Measurements from ENCODE around the gene RASA2.

DNA sequence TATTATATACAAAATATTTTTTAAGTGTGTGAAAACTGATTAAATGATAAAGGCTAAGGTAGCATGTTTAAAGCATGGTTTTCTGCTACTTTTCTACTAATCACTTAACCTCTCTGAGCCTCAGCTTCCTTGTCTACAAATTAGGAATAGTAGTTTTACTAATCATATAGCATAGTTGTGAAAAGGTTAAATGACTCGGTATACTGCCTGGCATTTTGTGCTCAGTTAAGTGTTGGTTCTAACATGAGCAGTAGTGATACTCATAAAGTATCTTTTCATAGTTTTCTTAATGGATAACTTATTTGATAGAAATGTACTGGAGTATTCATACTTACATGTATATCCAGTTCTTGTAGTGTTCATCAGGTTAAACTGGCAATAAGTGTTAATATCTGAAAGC is 13.6 kb downstream of the RASA2 start:
- no peak for TF ChIP-seq NR2F6 (CRISPR knock-in tag; IDR thresholded peaks at IDR 0.05)
- TF ChIP-seq TBL1XR1 (IDR thresholded peaks at IDR 0.05; ENCODE audit: low read length in 2 of 2), result no peak
- no peak for TF ChIP-seq EZH2 (IDR thresholded peaks at IDR 0.05; ENCODE audit: borderline replicate concordance, low read depth, low read length)
- TF ChIP-seq NFYB (IDR thresholded peaks at IDR 0.05; ENCODE audit: extremely low read depth, insufficient read length), result no peak
- TF ChIP-seq, protein P1, sequence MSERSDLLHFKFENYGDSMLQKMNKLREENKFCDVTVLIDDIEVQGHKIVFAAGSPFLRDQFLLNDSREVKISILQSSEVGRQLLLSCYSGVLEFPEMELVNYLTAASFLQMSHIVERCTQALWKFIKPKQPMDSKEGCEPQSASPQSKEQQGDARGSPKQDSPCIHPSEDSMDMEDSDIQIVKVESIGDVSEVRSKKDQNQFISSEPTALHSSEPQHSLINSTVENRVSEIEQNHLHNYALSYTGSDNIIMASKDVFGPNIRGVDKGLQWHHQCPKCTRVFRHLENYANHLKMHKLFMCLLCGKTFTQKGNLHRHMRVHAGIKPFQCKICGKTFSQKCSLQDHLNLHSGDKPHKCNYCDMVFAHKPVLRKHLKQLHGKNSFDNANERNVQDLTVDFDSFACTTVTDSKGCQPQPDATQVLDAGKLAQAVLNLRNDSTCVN (CRISPR knock-in tag; IDR thresholded peaks at IDR 0.05), result no peak
- no peak for TF ChIP-seq TRIM24 (IDR thresholded peaks at IDR 0.05)
- TF ChIP-seq, protein P2, sequence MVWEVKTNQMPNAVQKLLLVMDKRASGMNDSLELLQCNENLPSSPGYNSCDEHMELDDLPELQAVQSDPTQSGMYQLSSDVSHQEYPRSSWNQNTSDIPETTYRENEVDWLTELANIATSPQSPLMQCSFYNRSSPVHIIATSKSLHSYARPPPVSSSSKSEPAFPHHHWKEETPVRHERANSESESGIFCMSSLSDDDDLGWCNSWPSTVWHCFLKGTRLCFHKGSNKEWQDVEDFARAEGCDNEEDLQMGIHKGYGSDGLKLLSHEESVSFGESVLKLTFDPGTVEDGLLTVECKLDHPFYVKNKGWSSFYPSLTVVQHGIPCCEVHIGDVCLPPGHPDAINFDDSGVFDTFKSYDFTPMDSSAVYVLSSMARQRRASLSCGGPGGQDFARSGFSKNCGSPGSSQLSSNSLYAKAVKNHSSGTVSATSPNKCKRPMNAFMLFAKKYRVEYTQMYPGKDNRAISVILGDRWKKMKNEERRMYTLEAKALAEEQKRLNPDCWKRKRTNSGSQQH (CRISPR knock-in tag; IDR thresholded peaks at IDR 0.05), result no peak
- no peak for TF ChIP-seq SMAD4 (CRISPR knock-in tag; conservative IDR thresholded peaks at IDR 0.05)
- no peak for TF ChIP-seq CREB1 (IDR thresholded peaks at IDR 0.05)
- no peak for TF ChIP-seq CREB1 (CRISPR knock-in tag; IDR thresholded peaks at IDR 0.05)
- no peak for TF ChIP-seq RBM25 (IDR thresholded peaks at IDR 0.05; ENCODE audit: low read depth, low read length, severe bottlenecking)
- TF ChIP-seq RFX1 (IDR thresholded peaks at IDR 0.05), result no peak

Data from K562 (cell line).